Measurements from ENCODE around the gene YWHAE.
"Not testable (repeated sequence)": the region's sequence is repeated elsewhere in the genome, so short reads cannot be mapped to it uniquely, and the experiment has no call there.

YWHAE gene

DNA sequence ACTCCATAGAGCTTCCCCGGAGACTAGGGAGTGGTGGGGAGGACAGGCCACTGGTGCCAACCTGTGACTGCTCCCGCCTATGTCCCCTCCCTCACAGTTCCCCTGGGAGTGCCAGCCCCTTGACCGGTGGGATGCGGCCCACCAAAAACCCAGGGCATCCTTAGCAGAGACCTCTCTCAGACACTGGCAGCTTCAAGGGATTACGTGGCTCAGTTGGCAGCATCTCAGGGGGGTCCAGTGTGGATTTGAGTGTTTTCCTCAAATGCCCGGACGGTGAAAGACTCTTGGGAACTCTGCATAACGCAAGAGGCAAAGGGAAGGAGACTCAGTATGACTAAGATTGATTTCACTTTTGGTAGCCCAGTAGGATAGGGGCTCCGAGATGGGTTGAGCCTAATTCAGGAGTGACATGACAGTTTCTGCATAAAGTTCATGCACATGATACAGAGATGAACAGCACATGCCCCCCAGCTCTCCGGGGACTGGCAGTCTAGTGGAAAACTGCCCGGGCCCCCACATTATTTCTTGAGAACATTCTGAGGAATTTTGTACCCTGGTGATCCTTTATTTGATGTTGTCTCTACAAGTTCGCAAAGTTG is 70.2 kb downstream of the YWHAE start:
- Mint-ChIP-seq H3K4me3 (no peak overlapping the region), H3K4me1 (peaks cover 10% of the 10 kb centered on the region), H3K9me3 (no peaks in the 10 kb centered on the region), H3K27me3 (no peaks in the 10 kb centered on the region), H3K27ac (peak overlapping the region; percentile 8), H3K36me3 (no peaks in the 10 kb centered on the region)

DNA sequence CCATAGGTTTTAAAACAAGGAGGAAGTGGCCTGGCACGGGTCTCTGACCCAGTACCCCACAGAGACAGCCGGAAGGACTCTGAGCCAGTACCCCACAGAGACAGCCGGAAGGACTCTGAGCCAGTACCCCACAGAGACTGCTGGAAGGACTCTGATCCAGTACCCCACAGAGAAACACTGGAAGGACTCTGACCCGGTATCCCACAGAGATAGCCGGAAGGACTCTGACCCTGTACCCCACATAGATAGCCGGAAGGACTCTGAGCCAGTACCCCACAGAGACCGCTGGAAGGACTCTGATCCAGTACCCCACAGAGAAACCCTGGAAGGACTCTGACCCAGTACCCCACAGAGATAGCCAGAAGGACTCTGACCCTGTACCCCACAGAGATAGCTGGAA is 71.6 kb downstream of the YWHAE start:
- no peaks in the 10 kb centered on the region for H3K9me3 Mint-ChIP-seq
- peaks cover 10% of the 10 kb centered on the region for H3K4me1 Mint-ChIP-seq
- H3K27me3 Mint-ChIP-seq, result peaks cover 3% of the 10 kb centered on the region

DNA sequence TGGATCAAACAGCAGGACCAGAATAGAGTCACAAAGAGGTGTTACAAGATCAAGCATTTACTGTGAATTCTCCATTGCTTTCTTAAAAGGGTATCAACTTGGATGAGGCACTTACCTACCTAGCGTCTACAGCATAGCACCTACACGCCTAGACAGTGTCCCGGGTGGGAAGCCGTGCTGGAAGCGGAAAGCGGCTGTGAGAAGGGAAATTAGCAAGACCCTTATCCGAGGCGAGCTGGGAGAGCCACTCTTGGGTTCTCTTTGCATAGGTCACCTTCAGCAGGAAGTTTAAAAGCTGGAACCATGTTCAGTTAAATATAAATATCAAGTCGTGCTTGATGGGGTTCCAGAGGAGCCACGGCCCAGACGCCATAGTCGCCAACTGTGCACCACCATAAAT is 74.3 kb downstream of the YWHAE start:
- Mint-ChIP-seq H3K36me3 (no peaks in the 10 kb centered on the region), H3K4me1 (no peaks in the 10 kb centered on the region), H3K4me3 (no peak overlapping the region), H3K27ac (no peak overlapping the region), H3K9me3 (no peaks in the 10 kb centered on the region), H3K27me3 (peaks cover 3% of the 10 kb centered on the region)

More for the DNA sequence above, 71.6 kb downstream of the YWHAE start:
- H3K4me3 Mint-ChIP-seq, result no peak overlapping the region
- no peaks in the 10 kb centered on the region for H3K36me3 Mint-ChIP-seq
- H3K27ac Mint-ChIP-seq, result no peak overlapping the region

DNA sequence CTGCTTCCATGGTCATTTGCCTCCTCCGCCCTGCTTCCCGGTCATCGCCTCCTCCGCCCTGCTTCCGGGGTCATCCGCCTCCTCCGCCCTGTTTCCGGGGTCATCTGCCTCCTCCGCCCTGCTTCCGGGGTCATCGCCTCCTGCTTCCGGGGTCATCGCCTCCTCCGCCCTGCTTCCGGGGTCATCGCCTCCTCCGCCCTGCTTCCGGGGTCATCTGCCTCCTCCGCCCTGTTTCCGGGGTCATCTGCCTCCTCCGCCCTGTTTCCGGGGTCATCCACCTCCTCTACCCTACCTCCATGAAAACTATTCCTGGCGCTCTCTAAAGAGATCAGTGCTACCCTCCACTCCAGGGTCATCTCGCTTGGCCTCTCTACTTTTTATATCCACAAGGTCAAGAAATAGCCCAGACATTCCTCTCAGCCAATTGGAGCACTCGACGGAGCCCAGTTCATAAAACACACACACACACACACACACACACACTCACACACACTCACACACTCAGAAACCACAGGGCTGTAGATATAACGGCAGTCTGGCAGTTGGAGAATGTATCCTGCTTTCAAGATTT is 75.7 kb downstream of the YWHAE start:
- H3K27me3 Mint-ChIP-seq, result peaks cover 3% of the 10 kb centered on the region
- no peak overlapping the region for H3K27ac Mint-ChIP-seq
- no peaks in the 10 kb centered on the region for H3K9me3 Mint-ChIP-seq
- H3K36me3 Mint-ChIP-seq, result no peaks in the 10 kb centered on the region
- H3K4me3 Mint-ChIP-seq, result no peak overlapping the region
- H3K4me1 Mint-ChIP-seq, result no peaks in the 10 kb centered on the region

DNA sequence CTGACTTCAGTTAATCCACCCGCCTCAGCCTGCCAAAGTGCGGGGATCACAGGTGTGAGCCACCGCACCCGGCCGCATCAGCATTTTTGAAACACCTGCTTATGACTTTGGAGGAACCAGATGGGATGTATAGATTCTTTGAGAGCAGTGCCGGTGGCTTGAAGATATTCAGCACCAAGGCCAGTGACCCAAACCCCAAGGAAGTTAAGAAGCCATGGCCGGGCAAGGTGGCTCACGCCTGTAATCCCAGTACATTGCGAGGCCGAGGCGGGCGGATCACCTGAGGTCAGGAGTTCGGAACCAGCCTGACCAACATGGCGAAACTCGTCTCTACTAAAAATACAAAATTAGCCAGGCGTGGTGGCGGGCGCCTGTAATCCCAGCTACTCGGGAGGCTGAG is 76.7 kb downstream of the YWHAE start:
- H3K36me3 Mint-ChIP-seq, result no peaks in the 10 kb centered on the region
- no peak overlapping the region for H3K4me3 Mint-ChIP-seq

DNA sequence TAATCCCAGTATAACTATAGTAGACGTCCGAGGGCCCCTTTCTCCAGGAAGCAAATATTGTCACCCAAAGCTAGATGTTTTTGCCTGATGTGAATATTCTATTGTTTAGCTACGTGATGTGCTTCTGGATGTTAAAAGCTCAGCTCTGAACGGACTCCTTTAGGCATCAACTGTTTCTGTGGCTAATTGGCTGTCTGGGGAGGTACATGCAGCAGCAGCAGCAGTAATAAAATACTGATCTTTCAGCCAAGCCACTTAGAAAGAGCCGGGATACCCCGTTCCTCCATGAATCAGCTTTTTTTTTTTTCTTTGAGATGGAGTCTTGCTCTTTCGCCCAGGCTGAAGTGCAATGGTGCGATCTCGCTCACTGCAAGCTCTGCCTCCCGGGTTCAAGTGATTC is 77.5 kb downstream of the YWHAE start:
- H3K27ac Mint-ChIP-seq, result no peak overlapping the region
- H3K4me1 Mint-ChIP-seq, result no peaks in the 10 kb centered on the region
- H3K36me3 Mint-ChIP-seq, result no peaks in the 10 kb centered on the region
- no peaks in the 10 kb centered on the region for H3K9me3 Mint-ChIP-seq
- no peak overlapping the region for H3K4me3 Mint-ChIP-seq
- H3K27me3 Mint-ChIP-seq, result peaks cover 3% of the 10 kb centered on the region

More for the DNA sequence above, 76.7 kb downstream of the YWHAE start:
- peaks cover 3% of the 10 kb centered on the region for H3K27me3 Mint-ChIP-seq
- H3K27ac Mint-ChIP-seq, result peak overlapping the region; percentile 35
- H3K9me3 Mint-ChIP-seq, result no peaks in the 10 kb centered on the region
- H3K4me1 Mint-ChIP-seq, result no peaks in the 10 kb centered on the region

DNA sequence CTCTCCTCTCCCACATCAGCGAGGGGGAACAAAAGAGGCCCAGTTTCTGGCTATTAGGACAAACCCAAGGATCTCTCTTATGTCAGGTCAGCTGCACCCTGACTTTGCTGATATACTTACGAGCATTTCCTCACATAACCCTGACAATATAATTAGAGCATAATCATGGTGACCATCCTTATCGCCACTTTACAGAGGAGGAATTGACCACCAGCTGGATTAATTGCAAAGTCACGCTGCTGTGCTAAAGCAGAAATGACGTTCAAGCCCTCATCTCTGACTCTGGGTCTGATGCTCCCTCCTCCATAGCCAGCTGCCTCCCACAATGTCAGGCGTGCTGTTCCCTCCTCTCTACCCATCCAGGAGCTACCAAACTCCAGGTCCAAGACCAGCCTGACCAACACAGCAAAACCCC is 78.0 kb downstream of the YWHAE start:
- Mint-ChIP-seq H3K9me3 (no peaks in the 10 kb centered on the region), H3K4me1 (no peaks in the 10 kb centered on the region), H3K36me3 (no peaks in the 10 kb centered on the region), H3K4me3 (no peak overlapping the region), H3K27me3 (peaks cover 3% of the 10 kb centered on the region), H3K27ac (no peak overlapping the region)

DNA sequence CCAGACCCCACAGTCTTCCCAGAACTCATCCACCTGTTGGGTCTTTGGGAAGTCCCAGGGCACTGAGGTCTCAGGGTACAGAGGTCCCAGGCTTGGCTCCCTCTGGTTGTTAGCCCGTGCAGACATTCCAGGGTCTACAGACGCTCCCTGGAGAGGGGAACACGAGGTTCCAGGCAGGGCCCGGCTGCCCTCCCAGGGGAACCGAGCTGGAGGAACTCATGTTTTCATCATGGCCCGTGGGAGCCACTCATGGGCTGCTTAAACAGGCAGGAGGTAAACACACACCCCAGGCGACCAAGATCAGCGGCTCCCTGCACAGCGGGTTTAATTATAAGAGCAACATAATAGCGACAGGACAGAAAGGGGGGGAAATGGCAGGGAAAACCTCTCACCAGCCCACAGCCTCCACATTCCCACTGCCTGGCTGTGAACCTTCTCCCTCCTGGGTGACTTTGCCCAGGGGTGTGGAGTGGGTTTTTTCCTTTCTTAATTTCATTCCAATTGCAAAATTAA is 84.1 kb downstream of the YWHAE start:
- no peak overlapping the region for H3K27ac Mint-ChIP-seq
- no peaks in the 10 kb centered on the region for H3K4me1 Mint-ChIP-seq
- H3K27me3 Mint-ChIP-seq, result peaks cover 4% of the 10 kb centered on the region
- no peaks in the 10 kb centered on the region for H3K36me3 Mint-ChIP-seq
- H3K9me3 Mint-ChIP-seq, result no peaks in the 10 kb centered on the region
- H3K4me3 Mint-ChIP-seq, result no peak overlapping the region

DNA sequence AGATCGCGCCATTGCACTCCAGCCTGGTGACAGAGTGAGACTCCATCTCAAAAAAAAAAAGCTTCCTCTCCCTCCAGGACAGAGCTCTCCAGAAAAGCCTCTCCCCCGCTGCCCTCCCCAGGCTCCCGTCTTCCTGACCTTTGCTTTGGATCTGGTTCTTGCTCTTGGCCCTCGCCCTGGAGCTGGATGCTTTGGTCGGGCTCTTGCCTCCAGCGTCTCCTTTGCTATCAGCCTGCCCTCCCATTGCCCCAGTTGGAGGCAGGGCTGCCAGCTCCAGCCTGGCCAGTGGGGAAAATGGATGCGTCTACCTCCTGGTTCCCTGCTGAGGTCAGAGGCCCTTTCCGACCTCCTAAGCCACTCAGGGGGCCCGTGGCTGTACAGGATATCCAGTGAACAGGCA is 84.6 kb downstream of the YWHAE start:
- no peaks in the 10 kb centered on the region for H3K9me3 Mint-ChIP-seq
- no peaks in the 10 kb centered on the region for H3K4me1 Mint-ChIP-seq
- H3K27ac Mint-ChIP-seq, result no peak overlapping the region
- H3K27me3 Mint-ChIP-seq, result peaks cover 4% of the 10 kb centered on the region
- no peaks in the 10 kb centered on the region for H3K36me3 Mint-ChIP-seq
- no peak overlapping the region for H3K4me3 Mint-ChIP-seq

DNA sequence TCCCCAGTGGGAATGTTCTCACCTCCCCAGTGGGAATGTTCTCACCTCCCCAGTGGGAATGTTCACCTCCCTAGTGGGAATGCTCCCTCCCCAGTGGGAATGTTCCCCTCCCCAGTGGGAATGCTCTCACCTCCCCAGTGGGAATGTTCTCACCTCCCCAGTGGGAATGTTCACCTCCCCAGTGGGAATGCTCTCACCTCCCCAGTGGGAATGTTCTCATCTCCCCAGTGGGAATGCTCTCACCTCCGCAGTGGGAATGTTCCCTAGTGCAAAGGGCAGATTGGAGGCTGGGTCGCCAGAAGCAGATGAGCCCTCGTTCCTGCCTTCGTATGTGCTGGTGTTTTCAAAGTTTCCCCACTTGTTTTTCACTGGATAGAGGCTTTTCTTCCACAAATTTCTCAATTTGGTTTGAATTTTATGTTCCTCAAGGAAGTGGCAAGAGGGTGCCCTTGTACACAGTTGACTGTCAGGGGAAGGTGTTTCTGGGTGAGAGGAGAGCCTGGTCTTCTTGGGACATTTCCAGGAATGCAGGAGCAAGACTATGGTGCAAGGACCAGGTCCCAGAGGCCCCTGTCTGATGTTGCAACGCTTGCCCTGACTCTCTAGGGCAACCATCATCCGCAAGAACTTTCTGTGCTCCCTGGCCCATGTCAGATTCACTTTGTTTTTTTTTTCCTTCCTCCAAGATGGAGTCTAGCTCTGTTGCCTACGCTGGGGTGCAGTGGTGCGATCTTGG is 86.6 kb downstream of the YWHAE start:
- H3K4me1 Mint-ChIP-seq, result no peaks in the 10 kb centered on the region
- peaks cover 4% of the 10 kb centered on the region for H3K27me3 Mint-ChIP-seq
- H3K36me3 Mint-ChIP-seq, result no peaks in the 10 kb centered on the region
- H3K9me3 Mint-ChIP-seq, result no peaks in the 10 kb centered on the region
- H3K27ac Mint-ChIP-seq, result no peak overlapping the region
- H3K4me3 Mint-ChIP-seq, result no peak overlapping the region

DNA sequence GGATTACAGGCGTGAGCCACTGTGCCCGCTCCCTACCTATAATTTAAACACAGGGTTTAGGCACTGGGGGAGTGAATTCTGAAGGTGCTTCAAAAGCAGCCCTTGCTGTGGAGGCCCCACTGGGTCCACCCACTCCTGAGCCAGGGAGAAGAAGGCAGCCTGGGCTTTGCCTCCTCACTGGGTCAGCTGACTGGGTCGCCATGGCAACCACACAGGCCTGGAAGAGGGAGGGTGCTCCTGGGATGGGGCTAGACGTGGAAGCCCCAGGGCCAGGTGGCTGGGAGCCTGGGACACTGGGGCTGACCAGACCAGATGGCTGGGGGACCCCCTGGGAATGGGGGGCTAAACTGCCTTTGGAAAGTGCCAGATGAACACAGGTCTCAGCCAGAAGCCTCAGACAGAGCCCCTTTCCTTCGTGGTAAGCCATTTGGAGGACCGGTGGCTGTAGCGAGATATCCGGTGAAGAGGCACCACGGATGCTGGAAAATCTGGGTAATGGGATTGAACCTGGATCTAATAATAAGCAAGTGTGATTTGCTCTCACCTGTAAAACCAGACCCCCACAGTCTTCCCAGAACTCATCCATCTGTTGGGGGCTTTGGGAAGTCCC is 87.7 kb downstream of the YWHAE start:
- no peaks in the 10 kb centered on the region for H3K9me3 Mint-ChIP-seq
- H3K36me3 Mint-ChIP-seq, result no peaks in the 10 kb centered on the region
- peaks cover 4% of the 10 kb centered on the region for H3K27me3 Mint-ChIP-seq
- H3K4me1 Mint-ChIP-seq, result no peaks in the 10 kb centered on the region
- no peak overlapping the region for H3K27ac Mint-ChIP-seq
- no peak overlapping the region for H3K4me3 Mint-ChIP-seq

DNA sequence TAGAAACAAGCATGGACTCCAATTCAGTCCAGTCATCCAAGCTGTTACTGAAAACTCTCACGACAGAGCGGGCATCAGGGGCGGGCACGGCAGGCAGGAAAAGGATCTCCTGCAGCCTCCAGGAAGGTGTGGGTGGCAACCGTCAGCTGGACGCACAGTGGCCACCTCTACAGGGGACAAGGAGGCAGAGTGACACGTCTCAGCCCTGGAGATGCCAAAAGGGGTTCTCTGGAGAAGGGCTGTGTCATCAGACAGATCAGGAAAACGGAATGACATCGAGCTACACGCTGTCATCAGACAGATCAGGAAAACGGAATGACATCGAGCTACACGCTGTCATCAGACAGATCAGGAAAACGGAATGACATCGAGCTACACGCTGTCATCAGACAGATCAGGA is 92.2 kb downstream of the YWHAE start:
- H3K36me3 Mint-ChIP-seq, H3K4me1 Mint-ChIP-seq, H3K27ac Mint-ChIP-seq: not testable (repeated sequence)

DNA sequence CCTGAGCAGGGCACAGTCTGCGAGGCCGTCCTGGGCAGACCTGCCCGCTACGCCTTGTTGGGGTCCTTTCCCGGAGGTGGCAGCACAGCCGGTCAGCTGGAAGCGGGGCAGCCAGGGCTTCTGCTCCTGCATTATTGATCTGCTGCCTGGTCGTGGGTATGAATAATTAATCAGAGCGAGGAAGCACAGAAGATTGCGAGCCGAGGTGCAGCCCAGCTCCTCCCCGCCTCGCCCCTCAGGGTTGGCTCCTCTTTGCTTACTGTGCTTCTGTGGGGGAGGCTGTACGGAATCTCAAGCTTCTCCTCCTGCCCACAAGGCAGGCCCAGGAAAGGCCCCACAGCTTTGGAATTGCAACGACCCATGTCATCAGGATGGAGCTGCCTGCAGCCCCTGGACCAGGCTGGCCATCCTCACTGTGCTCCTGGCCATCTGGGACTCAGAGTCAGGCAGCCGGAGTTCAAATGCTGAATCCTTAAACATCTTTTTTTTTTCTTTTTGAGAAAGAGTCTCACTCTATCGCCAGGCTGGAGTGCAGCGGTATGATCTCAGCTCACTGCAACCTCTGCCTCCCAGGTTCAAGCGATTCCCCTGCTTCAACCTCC is 95.0 kb downstream of the YWHAE start:
- Mint-ChIP-seq H3K36me3 (no peaks in the 10 kb centered on the region), H3K27ac (no peak overlapping the region), H3K9me3 (no peaks in the 10 kb centered on the region), H3K27me3 (no peaks in the 10 kb centered on the region), H3K4me1 (peaks cover 4% of the 10 kb centered on the region), H3K4me3 (no peak overlapping the region)

More for the DNA sequence above, 92.2 kb downstream of the YWHAE start:
- H3K9me3 Mint-ChIP-seq, H3K4me3 Mint-ChIP-seq, H3K27me3 Mint-ChIP-seq: not testable (repeated sequence)

DNA sequence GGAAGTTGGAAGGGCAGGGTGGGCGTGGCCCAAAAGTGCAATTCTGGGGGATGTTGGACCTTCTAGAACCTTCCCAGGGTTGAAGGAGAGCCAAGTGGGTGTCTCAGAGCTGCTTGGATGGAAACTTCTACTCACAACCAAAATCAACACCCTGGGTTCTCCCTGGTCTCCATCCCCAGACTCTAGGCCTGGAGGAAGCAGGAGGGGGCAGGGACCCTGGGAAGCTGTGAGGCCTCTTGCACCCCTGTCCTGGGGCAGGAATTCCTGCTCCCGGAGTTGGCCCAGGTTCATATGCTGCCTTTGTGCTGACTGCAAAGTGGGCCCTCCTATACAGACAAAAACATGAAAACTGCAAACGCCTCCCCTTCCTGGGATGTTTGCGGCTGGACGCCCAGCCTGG is 95.5 kb downstream of the YWHAE start:
- Mint-ChIP-seq H3K4me1 (peaks cover 6% of the 10 kb centered on the region), H3K9me3 (no peaks in the 10 kb centered on the region), H3K27me3 (no peaks in the 10 kb centered on the region), H3K27ac (no peak overlapping the region), H3K36me3 (no peaks in the 10 kb centered on the region), H3K4me3 (no peak overlapping the region)

DNA sequence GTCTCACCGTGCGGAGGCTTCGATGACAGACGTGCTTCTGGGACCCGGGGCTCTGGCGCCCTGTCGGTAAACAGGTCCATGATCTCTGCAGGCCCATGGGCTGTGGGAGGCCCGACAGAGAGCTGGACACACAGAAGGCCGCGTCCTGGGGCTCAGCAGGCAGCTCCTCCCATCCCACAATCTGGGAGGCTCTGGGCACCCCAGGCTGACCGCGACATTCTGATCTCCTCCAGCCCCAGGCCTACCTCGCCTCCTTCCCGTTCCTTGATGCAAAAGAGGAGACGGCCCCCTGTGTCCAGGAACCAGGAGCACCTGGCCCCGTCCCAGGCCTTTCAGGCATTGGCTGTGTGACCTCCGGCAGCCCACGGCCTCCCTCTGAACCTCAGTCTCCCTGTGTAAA is 97.3 kb downstream of the YWHAE start:
- Mint-ChIP-seq H3K4me1 (peaks cover 20% of the 10 kb centered on the region), H3K36me3 (no peaks in the 10 kb centered on the region), H3K4me3 (no peak overlapping the region), H3K27me3 (no peaks in the 10 kb centered on the region), H3K27ac (no peak overlapping the region), H3K9me3 (no peaks in the 10 kb centered on the region)

DNA sequence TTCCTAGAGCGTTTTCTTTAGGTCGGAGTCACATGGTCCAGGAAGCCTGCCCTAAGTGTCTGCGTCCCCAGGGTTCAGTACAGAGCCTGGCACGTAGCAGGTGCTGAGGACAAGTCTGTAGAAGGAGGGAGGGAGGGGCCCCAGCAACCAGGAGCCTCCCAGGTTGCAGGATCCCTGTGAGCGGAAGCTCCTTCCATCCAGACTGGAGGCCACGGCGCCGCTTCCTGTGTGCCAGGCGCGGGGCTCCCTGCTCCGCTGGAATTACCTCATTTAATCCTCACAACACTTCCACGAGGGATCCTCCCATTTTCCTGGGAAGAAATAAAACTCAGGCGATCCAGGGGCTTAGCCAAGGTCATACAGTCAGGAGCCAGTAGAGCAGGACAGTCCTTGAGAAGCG is 98.5 kb downstream of the YWHAE start:
- Mint-ChIP-seq H3K4me3 (no peak overlapping the region), H3K9me3 (no peaks in the 10 kb centered on the region), H3K27me3 (no peaks in the 10 kb centered on the region), H3K4me1 (peaks cover 31% of the 10 kb centered on the region), H3K27ac (no peak overlapping the region), H3K36me3 (no peaks in the 10 kb centered on the region)

Data from activated naive CD4-positive, alpha-beta T cell treated with anti-CD3 and anti-CD28 coated beads, Interleukin-2, amount 50 U/mL, for 24 hours (primary cell).